Measurements from ENCODE around the gene SIRT7.

DNA sequence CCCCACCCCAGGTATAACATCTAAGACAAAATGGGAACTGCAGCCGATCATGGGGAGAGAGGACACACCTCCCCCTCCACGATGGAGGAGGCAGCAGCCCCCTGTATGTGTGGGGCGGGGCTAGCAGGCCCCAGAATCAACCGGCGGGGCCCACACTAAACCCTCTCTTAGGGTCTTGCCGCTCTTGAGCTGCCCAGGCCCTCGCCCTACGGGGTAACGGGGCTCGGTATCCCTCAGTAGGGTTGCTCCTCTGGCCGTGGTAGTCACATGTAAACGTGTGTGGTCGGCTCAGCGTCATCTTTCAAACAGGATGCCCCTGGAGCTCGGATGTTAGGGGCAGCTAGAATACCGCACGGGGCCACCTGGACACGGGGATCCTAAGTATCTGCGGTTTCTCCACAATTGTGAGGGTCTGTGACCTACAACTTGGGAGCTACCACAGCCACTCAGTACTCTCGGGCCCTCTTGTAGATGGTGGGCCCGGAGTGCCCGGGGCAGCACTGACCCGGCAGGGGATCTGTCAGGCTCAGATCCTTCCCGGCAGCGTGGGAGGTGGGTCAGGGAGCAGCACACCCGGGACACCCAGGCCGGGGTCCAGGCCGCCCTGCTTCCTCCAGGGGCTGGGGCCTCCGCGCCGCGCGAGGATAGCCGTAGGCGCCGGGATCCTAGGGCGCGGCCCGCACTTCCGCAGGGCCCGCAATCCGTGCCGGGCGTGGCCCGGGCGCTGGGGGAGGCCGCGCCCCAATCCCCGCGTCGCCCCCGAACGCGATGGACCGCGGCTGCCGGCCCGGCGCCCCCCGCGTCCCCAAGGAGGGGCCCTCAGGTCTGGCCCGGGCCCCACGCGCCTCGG lies 47.6 kb downstream of the SIRT7 start:
- TF ChIP-seq, protein P1, sequence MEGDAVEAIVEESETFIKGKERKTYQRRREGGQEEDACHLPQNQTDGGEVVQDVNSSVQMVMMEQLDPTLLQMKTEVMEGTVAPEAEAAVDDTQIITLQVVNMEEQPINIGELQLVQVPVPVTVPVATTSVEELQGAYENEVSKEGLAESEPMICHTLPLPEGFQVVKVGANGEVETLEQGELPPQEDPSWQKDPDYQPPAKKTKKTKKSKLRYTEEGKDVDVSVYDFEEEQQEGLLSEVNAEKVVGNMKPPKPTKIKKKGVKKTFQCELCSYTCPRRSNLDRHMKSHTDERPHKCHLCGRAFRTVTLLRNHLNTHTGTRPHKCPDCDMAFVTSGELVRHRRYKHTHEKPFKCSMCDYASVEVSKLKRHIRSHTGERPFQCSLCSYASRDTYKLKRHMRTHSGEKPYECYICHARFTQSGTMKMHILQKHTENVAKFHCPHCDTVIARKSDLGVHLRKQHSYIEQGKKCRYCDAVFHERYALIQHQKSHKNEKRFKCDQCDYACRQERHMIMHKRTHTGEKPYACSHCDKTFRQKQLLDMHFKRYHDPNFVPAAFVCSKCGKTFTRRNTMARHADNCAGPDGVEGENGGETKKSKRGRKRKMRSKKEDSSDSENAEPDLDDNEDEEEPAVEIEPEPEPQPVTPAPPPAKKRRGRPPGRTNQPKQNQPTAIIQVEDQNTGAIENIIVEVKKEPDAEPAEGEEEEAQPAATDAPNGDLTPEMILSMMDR (conservative IDR thresholded peaks at IDR 0.05; ENCODE audit: low read length), result no peak
- TF ChIP-seq EZH2phosphoT487 (IDR thresholded peaks at IDR 0.05; ENCODE audit: borderline replicate concordance, low read depth, low read length), result no peak
